ENCODE data around the gene C4BPA. TPM values are rescaled to one million over a fixed set of nuclear protein-coding genes. Genes with fewer than 3 reads are reported as not detected.

C4BPA gene
- total and polyA plus RNA-seq, 4 donors, result 49.5 to 1,527 (median 1,194) TPM

DNA sequence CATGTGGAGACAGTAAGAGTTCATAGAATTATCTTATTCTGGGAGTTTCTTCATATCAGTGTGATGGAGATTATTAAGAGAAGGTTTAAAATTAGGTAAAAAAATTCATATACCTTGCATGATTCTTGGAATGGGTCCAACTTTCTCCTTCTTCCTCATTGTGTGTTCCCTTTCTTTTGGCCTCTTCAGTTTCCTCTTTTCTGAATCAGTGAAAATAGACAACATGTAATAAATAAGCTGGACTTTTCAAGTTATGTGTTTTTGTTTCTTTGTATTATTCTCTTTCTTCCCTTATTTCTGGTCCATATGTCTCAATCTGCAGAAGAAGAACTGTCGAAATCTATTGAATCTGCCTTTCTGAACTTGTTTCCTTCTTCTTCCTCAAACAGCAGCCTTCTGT, 30.5 kb downstream of the C4BPA start:
- Histone ChIP-seq H3K4me1 (ENCODE audit: control insufficient read depth in 4 of 4, insufficient read depth in 4 of 4, low read length in 3 of 4) (peaks cover 0 to 23% (median 4%) of the 10 kb centered on the region in 4 donors), H3K27ac (ENCODE audit: low read depth in 1 of 2, low read length in 2 of 2) (no peak overlapping the region), H3K27me3 (ENCODE audit: control insufficient read depth in 4 of 4, insufficient read depth in 4 of 4, low read length in 3 of 4) (no peaks in the 10 kb centered on the region), H3K4me3 (ENCODE audit: low read depth in 1 of 3, low read length in 3 of 3) (no peak overlapping the region), H3K36me3 (ENCODE audit: control insufficient read depth in 4 of 4, insufficient read depth in 3 of 4, low read depth in 1 of 4, low read length in 3 of 4) (peaks cover 7 to 55% (median 39%) of the 10 kb centered on the region in 4 donors), H3K9ac (ENCODE audit: low read depth in 1 of 2, low read length in 2 of 2) (no peak overlapping the region), H3K9me3 (ENCODE audit: control insufficient read depth in 4 of 4, low read length in 3 of 4) (no peaks in the 10 kb centered on the region)
- DNase-seq (ENCODE audit: low spot score), result no peak
- no peak for TF ChIP-seq GABPA (IDR thresholded peaks at IDR 0.05 in 1 of 2, conservative IDR thresholded peaks at IDR 0.05 in 1 of 2)
- TF ChIP-seq EGR1 (IDR thresholded peaks at IDR 0.05; ENCODE audit: low read depth in 2 of 2), result no peak
- TF ChIP-seq FOXA2 (IDR thresholded peaks at IDR 0.05), result no peak
- no peak for TF ChIP-seq TAF1 (conservative IDR thresholded peaks at IDR 0.05)
- TF ChIP-seq, protein P1, sequence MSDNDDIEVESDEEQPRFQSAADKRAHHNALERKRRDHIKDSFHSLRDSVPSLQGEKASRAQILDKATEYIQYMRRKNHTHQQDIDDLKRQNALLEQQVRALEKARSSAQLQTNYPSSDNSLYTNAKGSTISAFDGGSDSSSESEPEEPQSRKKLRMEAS (IDR thresholded peaks at IDR 0.05), result no peak
- no peak for TF ChIP-seq HNF4G (IDR thresholded peaks at IDR 0.05)
- TF ChIP-seq JUND (IDR thresholded peaks at IDR 0.05), result no peak
- TF ChIP-seq YY1 (IDR thresholded peaks at IDR 0.05), result no peak
- TF ChIP-seq NR2F2 (IDR thresholded peaks at IDR 0.05), result no peak
- no peak for TF ChIP-seq SP1 (IDR thresholded peaks at IDR 0.05)
- TF ChIP-seq RAD21 (IDR thresholded peaks at IDR 0.05), result no peak
- no peak for TF ChIP-seq HNF4A (conservative IDR thresholded peaks at IDR 0.05)
- TF ChIP-seq, protein P2, sequence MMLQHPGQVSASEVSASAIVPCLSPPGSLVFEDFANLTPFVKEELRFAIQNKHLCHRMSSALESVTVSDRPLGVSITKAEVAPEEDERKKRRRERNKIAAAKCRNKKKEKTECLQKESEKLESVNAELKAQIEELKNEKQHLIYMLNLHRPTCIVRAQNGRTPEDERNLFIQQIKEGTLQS (IDR thresholded peaks at IDR 0.05), result no peak
- TF ChIP-seq RXRA (IDR thresholded peaks at IDR 0.05), result no peak
- TF ChIP-seq, protein P3, sequence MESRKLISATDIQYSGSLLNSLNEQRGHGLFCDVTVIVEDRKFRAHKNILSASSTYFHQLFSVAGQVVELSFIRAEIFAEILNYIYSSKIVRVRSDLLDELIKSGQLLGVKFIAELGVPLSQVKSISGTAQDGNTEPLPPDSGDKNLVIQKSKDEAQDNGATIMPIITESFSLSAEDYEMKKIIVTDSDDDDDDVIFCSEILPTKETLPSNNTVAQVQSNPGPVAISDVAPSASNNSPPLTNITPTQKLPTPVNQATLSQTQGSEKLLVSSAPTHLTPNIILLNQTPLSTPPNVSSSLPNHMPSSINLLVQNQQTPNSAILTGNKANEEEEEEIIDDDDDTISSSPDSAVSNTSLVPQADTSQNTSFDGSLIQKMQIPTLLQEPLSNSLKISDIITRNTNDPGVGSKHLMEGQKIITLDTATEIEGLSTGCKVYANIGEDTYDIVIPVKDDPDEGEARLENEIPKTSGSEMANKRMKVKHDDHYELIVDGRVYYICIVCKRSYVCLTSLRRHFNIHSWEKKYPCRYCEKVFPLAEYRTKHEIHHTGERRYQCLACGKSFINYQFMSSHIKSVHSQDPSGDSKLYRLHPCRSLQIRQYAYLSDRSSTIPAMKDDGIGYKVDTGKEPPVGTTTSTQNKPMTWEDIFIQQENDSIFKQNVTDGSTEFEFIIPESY (IDR thresholded peaks at IDR 0.05), result no peak
- 79% methylated on average over 1 of the region's 1 CpG for whole genome bisulfite sequencing

DNA sequence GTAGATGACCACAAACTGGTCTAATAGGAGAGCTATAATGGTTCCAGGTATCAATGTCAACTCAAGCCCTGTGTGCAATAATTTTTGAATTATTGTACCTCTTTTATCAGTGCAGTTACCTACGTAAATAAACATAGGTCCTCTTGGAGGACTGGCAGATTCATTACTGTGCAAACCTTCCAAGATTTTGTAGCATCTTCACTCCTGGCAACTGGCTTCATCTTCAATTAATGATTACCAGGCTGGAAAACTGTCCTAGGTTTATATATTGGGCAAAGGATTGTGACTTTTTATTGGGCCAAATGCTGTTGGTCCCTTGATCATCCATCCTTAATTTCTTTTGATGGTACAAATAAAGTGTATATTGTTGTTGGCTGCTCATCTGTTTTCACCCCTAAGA, 35.6 kb downstream of the C4BPA start:
- DNase-seq (ENCODE audit: low spot score), result no peak
- TF ChIP-seq FOXA1 (IDR thresholded peaks at IDR 0.05) (no peak), YY1 (IDR thresholded peaks at IDR 0.05) (no peak), NR2F2 (IDR thresholded peaks at IDR 0.05) (no peak)
- TF ChIP-seq, protein P1 (IDR thresholded peaks at IDR 0.05), result no peak
- Histone ChIP-seq H3K4me1 (ENCODE audit: control insufficient read depth in 4 of 4, insufficient read depth in 4 of 4, low read length in 3 of 4) (peaks cover 0 to 21% (median 4%) of the 10 kb centered on the region in 4 donors), H3K27ac (ENCODE audit: low read depth in 1 of 2, low read length in 2 of 2) (no peak overlapping the region), H3K4me3 (ENCODE audit: low read depth in 1 of 3, low read length in 3 of 3) (no peak overlapping the region), H3K9me3 (ENCODE audit: control insufficient read depth in 4 of 4, low read length in 3 of 4) (no peaks in the 10 kb centered on the region), H3K36me3 (ENCODE audit: control insufficient read depth in 4 of 4, insufficient read depth in 3 of 4, low read depth in 1 of 4, low read length in 3 of 4) (peaks cover 2 to 73% (median 47%) of the 10 kb centered on the region in 4 donors), H3K27me3 (ENCODE audit: control insufficient read depth in 4 of 4, insufficient read depth in 4 of 4, low read length in 3 of 4) (no peaks in the 10 kb centered on the region), H3K9ac (ENCODE audit: low read depth in 1 of 2, low read length in 2 of 2) (no peak overlapping the region)
- 55% methylated on average over 1 of the region's 1 CpG for WGBS

DNA sequence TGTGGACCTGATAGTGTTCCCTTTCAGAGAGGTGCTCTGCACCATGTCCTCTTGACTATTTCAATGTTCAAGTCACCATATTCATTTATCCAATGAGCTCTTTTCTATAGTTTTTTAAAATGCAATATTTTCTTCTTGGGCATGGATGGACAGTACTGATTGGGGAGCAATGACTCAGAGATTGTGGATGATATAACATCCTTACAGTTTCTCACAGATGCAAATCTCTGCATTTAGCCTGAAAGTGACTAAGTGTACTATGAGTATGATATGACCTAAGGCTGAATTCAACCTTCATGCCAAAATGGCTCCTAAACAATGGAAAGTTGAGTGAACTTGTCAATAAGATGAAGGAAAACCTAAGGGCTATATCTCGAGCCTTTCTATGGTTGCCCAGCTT, 36.5 kb downstream of the C4BPA start:
- TF ChIP-seq, protein P3 (IDR thresholded peaks at IDR 0.05), result no peak
- no peak for TF ChIP-seq FOXA2 (IDR thresholded peaks at IDR 0.05)
- TF ChIP-seq RAD21 (IDR thresholded peaks at IDR 0.05), result no peak
- TF ChIP-seq FOXA1 (IDR thresholded peaks at IDR 0.05), result no peak
- TF ChIP-seq, protein P4, sequence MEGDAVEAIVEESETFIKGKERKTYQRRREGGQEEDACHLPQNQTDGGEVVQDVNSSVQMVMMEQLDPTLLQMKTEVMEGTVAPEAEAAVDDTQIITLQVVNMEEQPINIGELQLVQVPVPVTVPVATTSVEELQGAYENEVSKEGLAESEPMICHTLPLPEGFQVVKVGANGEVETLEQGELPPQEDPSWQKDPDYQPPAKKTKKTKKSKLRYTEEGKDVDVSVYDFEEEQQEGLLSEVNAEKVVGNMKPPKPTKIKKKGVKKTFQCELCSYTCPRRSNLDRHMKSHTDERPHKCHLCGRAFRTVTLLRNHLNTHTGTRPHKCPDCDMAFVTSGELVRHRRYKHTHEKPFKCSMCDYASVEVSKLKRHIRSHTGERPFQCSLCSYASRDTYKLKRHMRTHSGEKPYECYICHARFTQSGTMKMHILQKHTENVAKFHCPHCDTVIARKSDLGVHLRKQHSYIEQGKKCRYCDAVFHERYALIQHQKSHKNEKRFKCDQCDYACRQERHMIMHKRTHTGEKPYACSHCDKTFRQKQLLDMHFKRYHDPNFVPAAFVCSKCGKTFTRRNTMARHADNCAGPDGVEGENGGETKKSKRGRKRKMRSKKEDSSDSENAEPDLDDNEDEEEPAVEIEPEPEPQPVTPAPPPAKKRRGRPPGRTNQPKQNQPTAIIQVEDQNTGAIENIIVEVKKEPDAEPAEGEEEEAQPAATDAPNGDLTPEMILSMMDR (IDR thresholded peaks at IDR 0.05; ENCODE audit: low read depth, low read length, missing input control), result no peak
- TF ChIP-seq HNF4G (IDR thresholded peaks at IDR 0.05), result no peak
- TF ChIP-seq TAF1 (conservative IDR thresholded peaks at IDR 0.05), result no peak
- TF ChIP-seq HNF4A (conservative IDR thresholded peaks at IDR 0.05), result no peak
- TF ChIP-seq, protein P1 (IDR thresholded peaks at IDR 0.05), result no peak
- no peak for TF ChIP-seq RXRA (IDR thresholded peaks at IDR 0.05)
- no peak for TF ChIP-seq JUND (IDR thresholded peaks at IDR 0.05)
- no peak for TF ChIP-seq GABPA (IDR thresholded peaks at IDR 0.05 in 1 of 2, conservative IDR thresholded peaks at IDR 0.05 in 1 of 2)
- TF ChIP-seq, protein P2 (IDR thresholded peaks at IDR 0.05), result no peak
- no peak for TF ChIP-seq YY1 (IDR thresholded peaks at IDR 0.05)
- TF ChIP-seq NR2F2 (IDR thresholded peaks at IDR 0.05), result no peak
- no peak for TF ChIP-seq EGR1 (IDR thresholded peaks at IDR 0.05; ENCODE audit: low read depth in 2 of 2)
- no peak for TF ChIP-seq SP1 (IDR thresholded peaks at IDR 0.05)
- Histone ChIP-seq H3K27me3 (ENCODE audit: control insufficient read depth in 4 of 4, insufficient read depth in 4 of 4, low read length in 3 of 4) (no peaks in the 10 kb centered on the region), H3K36me3 (ENCODE audit: control insufficient read depth in 4 of 4, insufficient read depth in 3 of 4, low read depth in 1 of 4, low read length in 3 of 4) (peaks cover 0 to 71% (median 45%) of the 10 kb centered on the region in 4 donors), H3K9ac (ENCODE audit: low read depth in 1 of 2, low read length in 2 of 2) (no peak overlapping the region), H3K27ac (ENCODE audit: low read depth in 1 of 2, low read length in 2 of 2) (no peak overlapping the region), H3K4me3 (ENCODE audit: low read depth in 1 of 3, low read length in 3 of 3) (no peak overlapping the region), H3K4me1 (ENCODE audit: control insufficient read depth in 4 of 4, insufficient read depth in 4 of 4, low read length in 3 of 4) (peaks cover 0 to 21% (median 4%) of the 10 kb centered on the region in 4 donors), H3K9me3 (ENCODE audit: control insufficient read depth in 4 of 4, low read length in 3 of 4) (no peaks in the 10 kb centered on the region)
- no peak for DNase-seq (ENCODE audit: low spot score)
- 90% methylated on average over 1 of the region's 1 CpG for WGBS

All from liver (tissue), 9 donors.